Smooth muscle cell (in vitro differentiated cells): ENCODE data around the gene KIF7. TPM values are rescaled to one million over a fixed set of nuclear protein-coding genes. Genes with fewer than 3 reads are reported as not detected.

Source experiments
- DNase-seq: peaks from one replicate; lab custom pipeline; 2025; ENCODE audit not compliant: unreplicated experiment; lab: John Stamatoyannopoulos, UW
- H2AFZ ChIP-seq: fragments of 200-600 bp; sonication (generic); 2 replicates; pipeline ENCODE4 v1.6.0; 2016; ENCODE audit warnings: antibody characterized with exemption, low read depth, mild to moderate bottlenecking
- H3F3A ChIP-seq: fragments of 200-600 bp; sonication (generic); 2 replicates; pipeline ENCODE4 v1.6.0; 2017; ENCODE audit warnings: antibody characterized with exemption, low read depth
- H3K27ac ChIP-seq: fragments of 200-600 bp; sonication (generic); 2 replicates; pipeline ENCODE4 v1.5.1; 2016; ENCODE audit warnings: low read depth, mild to moderate bottlenecking
- H3K27me3 ChIP-seq: fragments of 200-600 bp; sonication (generic); 2 replicates; pipeline ENCODE4 v1.6.1; 2016; ENCODE audit warnings: low read depth, mild to moderate bottlenecking
- H3K36me3 ChIP-seq: fragments of 200-600 bp; sonication (generic); 2 replicates; pipeline ENCODE4 v1.5.1; 2016; ENCODE audit warnings: low read depth
- H3K4me1 ChIP-seq: fragments of 200-600 bp; sonication (generic); 2 replicates; pipeline ENCODE4 v1.5.1; 2016; ENCODE audit warnings: low read depth
- H3K4me2 ChIP-seq: fragments of 200-600 bp; sonication (generic); 2 replicates; pipeline ENCODE4 v1.6.0; 2016; ENCODE audit warnings: mild to moderate bottlenecking
- H3K4me3 ChIP-seq: fragments of 200-600 bp; sonication (generic); 2 replicates; pipeline ENCODE4 v1.5.1; 2016; ENCODE audit warnings: mild to moderate bottlenecking
- H3K79me2 ChIP-seq: fragments of 200-600 bp; sonication (generic); 2 replicates; pipeline ENCODE4 v1.6.0; 2016; ENCODE audit warnings: low read depth, mild to moderate bottlenecking
- H3K9ac ChIP-seq: fragments of 200-600 bp; sonication (generic); 2 replicates; pipeline ENCODE4 v1.6.0; 2016; ENCODE audit warnings: low read depth
- H3K9me3 ChIP-seq: fragments of 200-600 bp; sonication (generic); replicated peaks from 2 replicates; pipeline ENCODE4 v1.5.1; 2016; ENCODE audit warnings: low read depth
- H4K20me1 ChIP-seq: fragments of 200-600 bp; sonication (generic); 2 replicates; pipeline ENCODE4 v1.6.0; 2016; ENCODE audit warnings: low read depth
- WGBS: methylation state at CpG from one replicate; pipeline ENCODE4 v1.1.7; 2016; ENCODE audit warnings: low lambda C conversion rate; 5-methylcytosine and 5-hydroxymethylcytosine counted together
- polyA plus RNA-seq: library from polyadenylated mRNA; unstranded; fragments of >200 nt; fragmentation: Nextera tagmentation; extraction: Ambion mirVana; gene quantifications from 2 replicates; pipeline ENCODE4 v1.2.1, GENCODE V29; 2016
- total RNA-seq: library from RNA; depleted of rRNA; stranded (reverse); fragments of >200 nt; gene quantifications from 2 replicates; pipeline ENCODE4 v1.2.3, GENCODE V29; 2014
- TF ChIP-seq, protein P1 (sequence below): fragments of 200-600 bp; sonication (generic); IDR thresholded peaks from 2 replicates; pipeline ENCODE4 v1.5.1; 2017; ENCODE audit warnings: borderline replicate concordance, mild to moderate bottlenecking, antibody characterized with exemption; ENCODE audit not compliant: insufficient read depth, poor library complexity, severe bottlenecking

Gene KIF7
- total and polyA plus RNA-seq, 2 experiments from 2014 or later = 4.8 to 7.6 TPM

DNA sequence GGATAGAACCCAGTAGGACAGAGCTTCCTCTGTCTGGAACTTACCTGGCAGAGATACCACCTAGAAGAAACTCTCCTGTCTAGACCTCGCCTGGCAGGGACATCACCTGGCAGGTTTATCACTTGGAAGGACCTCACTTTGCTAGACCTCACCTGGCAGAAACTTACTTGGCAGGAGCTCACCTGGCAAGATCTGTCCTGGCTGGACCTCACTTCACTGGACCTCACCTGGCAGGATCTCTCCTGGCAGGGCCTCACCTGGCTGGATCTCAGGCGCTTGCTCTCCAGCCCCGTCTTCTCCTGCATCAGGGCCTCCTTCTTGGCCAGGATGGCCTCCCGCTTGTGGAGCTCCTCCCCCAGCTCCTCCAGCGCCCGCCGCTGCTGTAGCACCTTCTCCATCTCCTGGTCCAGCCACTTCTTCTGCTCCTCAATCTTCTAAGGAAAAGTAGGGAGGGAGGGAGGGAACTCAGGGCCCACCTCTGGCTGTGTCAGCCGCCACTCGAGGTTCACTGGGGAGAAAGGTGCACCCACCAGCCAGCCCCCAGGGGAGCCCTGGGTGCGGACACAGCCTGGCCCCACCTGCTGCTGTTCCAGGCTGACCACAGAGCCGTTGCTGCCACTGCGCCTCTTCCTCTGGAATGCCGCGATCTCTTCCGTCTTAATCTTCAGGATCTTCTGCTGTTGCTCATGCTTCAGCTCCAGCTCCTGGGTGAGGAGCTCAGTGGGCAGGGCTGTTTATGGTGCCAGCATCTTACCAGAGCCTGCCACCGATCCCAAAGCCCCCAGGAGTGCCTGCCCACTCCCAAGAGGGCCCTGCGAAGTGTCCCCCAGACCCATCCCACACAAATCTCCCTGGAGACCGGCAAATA lies 22.5 kb downstream of the KIF7 start:
- 96% methylated on average over 18 of the region's 18 CpGs for WGBS
- H3K9me3 ChIP-seq = no peaks in the 10 kb centered on the region
- no peaks in the 10 kb centered on the region for H3K36me3 ChIP-seq
- H3K4me3 ChIP-seq = no peak overlapping the region
- no peaks in the 10 kb centered on the region for H4K20me1 ChIP-seq
- H2AFZ ChIP-seq = no peak overlapping the region
- TF ChIP-seq, protein P1, sequence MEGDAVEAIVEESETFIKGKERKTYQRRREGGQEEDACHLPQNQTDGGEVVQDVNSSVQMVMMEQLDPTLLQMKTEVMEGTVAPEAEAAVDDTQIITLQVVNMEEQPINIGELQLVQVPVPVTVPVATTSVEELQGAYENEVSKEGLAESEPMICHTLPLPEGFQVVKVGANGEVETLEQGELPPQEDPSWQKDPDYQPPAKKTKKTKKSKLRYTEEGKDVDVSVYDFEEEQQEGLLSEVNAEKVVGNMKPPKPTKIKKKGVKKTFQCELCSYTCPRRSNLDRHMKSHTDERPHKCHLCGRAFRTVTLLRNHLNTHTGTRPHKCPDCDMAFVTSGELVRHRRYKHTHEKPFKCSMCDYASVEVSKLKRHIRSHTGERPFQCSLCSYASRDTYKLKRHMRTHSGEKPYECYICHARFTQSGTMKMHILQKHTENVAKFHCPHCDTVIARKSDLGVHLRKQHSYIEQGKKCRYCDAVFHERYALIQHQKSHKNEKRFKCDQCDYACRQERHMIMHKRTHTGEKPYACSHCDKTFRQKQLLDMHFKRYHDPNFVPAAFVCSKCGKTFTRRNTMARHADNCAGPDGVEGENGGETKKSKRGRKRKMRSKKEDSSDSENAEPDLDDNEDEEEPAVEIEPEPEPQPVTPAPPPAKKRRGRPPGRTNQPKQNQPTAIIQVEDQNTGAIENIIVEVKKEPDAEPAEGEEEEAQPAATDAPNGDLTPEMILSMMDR = no peak
- H3K4me2 ChIP-seq = no peak overlapping the region
- no peak for DNase-seq
- no peaks in the 10 kb centered on the region for H3F3A ChIP-seq
- no peak overlapping the region for H3K27ac ChIP-seq
- H3K79me2 ChIP-seq = no peaks in the 10 kb centered on the region
- H3K4me1 ChIP-seq = no peaks in the 10 kb centered on the region
- H3K27me3 ChIP-seq = no peaks in the 10 kb centered on the region
- no peak overlapping the region for H3K9ac ChIP-seq

DNA sequence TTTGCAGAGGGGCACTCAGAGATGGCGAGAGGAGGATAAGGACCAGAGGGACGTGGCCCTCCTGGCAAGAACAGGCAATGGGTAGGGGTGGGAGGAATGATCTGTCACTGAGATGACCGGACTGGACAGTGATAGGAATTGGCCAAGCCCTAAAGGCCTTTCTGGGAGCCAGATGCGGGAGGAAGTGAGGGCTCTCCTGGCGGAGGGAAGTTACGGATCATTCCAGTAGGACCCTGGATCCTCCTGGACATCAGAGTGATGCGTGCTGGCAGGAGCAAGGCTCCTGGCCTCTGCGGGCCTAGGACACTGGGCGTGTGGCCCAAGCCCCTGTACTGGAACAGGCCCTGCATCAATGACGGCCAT lies 23.4 kb downstream of the KIF7 start:
- no peaks in the 10 kb centered on the region for H3K79me2 ChIP-seq
- TF ChIP-seq, protein P1 = no peak
- no peak overlapping the region for H3K4me2 ChIP-seq
- no peak overlapping the region for H3K27ac ChIP-seq
- H3K9me3 ChIP-seq = no peaks in the 10 kb centered on the region
- 86% methylated on average over 9 of the region's 10 CpGs for WGBS
- no peaks in the 10 kb centered on the region for H3K36me3 ChIP-seq
- H3K4me1 ChIP-seq = no peaks in the 10 kb centered on the region
- H4K20me1 ChIP-seq = no peaks in the 10 kb centered on the region
- H2AFZ ChIP-seq = no peak overlapping the region
- no peak overlapping the region for H3K4me3 ChIP-seq
- DNase-seq = no peak
- H3F3A ChIP-seq = no peaks in the 10 kb centered on the region
- no peaks in the 10 kb centered on the region for H3K27me3 ChIP-seq
- H3K9ac ChIP-seq = no peak overlapping the region

DNA sequence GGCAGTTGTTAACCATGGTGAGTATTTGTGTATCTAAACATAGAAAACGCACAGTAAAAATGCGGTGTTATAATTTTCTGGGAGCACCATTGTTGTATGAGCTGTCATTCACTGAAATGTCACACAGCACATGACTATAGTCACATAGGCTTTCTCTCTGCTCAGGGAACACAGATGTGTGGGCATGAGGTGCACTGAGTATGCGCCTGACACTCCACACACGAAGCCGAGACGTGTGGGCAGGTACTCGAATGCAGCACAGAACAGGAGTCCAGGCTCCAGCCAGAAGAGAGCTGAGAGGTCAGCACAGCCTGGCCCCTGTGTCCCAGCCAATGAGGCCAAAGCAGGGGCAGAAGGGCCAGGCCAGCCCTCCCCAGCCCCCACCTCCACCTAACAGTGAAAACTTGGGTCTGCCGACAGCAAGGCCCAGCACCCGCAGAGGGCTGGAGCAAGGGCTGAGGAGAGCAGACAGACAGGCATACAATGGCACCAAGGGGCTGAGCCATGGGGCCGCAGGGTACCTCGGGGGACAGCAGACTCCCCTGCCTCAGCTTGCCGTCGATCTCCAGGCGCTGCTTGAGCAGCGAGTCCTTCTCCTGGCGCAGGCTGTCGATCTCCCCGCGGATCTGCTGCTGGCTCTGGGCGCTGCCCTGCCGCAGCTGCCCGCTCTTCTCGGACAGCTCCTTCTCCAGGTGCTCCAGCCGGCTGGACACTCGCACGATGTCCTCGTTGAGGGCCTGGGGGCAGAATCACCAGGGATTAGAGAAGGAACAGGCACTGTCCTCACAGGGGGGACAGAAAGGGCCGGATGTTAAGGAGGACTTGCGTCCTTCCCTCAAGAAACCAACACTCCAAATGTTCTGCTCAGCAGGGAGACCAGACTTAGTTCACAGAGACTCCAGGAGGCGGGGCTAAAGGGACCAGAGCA lies 24.0 kb downstream of the KIF7 start:
- no peaks in the 10 kb centered on the region for H3K9me3 ChIP-seq
- no peak overlapping the region for H3K9ac ChIP-seq
- H3K79me2 ChIP-seq = no peaks in the 10 kb centered on the region
- H2AFZ ChIP-seq = no peak overlapping the region
- DNase-seq = no peak
- H3K27me3 ChIP-seq = no peaks in the 10 kb centered on the region
- TF ChIP-seq, protein P1 = no peak
- H3K4me3 ChIP-seq = no peak overlapping the region
- H4K20me1 ChIP-seq = no peaks in the 10 kb centered on the region
- WGBS = 91% methylated on average over 30 of the region's 30 CpGs
- H3K4me1 ChIP-seq = no peaks in the 10 kb centered on the region
- H3K27ac ChIP-seq = no peak overlapping the region
- H3F3A ChIP-seq = no peaks in the 10 kb centered on the region
- H3K36me3 ChIP-seq = no peaks in the 10 kb centered on the region
- H3K4me2 ChIP-seq = no peak overlapping the region
